K562 (cell line): Measurements from ENCODE around the gene DYSF. TPM values are rescaled to one million over a fixed set of nuclear protein-coding genes. Genes with fewer than 3 reads are reported as not detected.

Experiments
- ATAC-seq: fragments of 200-7000 bp; cut with Tn5 transposase; 3 replicates; pipeline ENCODE4 v1.9.1; 2020; ENCODE audit warnings: moderate library complexity
- BruUV-seq: library from RNA; stranded (reverse); fragments of 400-500 nt; replicated peaks from 2 replicates; lab custom pipeline; 2021; lab: Mats Ljungman, UMichigan
- CTCF ChIA-PET: fragments of 300-600 bp; formaldehyde crosslinking; extraction: SDS; loops from one replicate; lab custom pipeline; 2021; ENCODE audit warnings: low intra/inter-chr PET ratio; lab: Yijun Ruan, JAX
- POLR2A ChIA-PET: fragments of 300-600, 350-650 bp; sonication (Branson Sonifier 250); formaldehyde crosslinking; extraction: SDS; loops from one replicate; lab custom pipeline; 2021; ENCODE audit warnings: antibody characterized with exemption, inconsistent platforms; lab: Yijun Ruan, JAX
- DNase-seq, 4 experiments: peaks; one replicate each; pipeline versions ENCODE4 v3.0.0 to v3.0.0-alpha.2; 2011 to 2018; ENCODE audit warnings: low spot score in 3 of 4, mixed read lengths in 3 of 4; ENCODE audit errors: extremely low read depth in 1 of 4
- FAIRE-seq: peaks from 2 replicates; lab custom pipeline; 2011; peaks lifted over from hg19 to GRCh38; lab: Jason Lieb, UNC
- H2AFZ ChIP-seq: 2 replicates; pipeline ENCODE4 v1.6.0; 2011; ENCODE audit warnings: low read depth, low read length, control low read depth, inconsistent platforms
- H3K27ac ChIP-seq: fragments of 200-600 bp; 3 replicates; pipeline ENCODE4 v1.8.0; 2011; ENCODE audit warnings: low read depth, mild to moderate bottlenecking, control low read depth, inconsistent platforms, low read length, moderate library complexity, mixed read lengths; ENCODE audit errors: extremely low read depth
- H3K27me3 ChIP-seq, 2 experiments: fragments of 300-600 bp in 1 of 2; 2 replicates in 1 of 2; 3 replicates in 1 of 2; pipeline versions ENCODE4 v1.6.0 to v1.8.0; 2011; ENCODE audit warnings: inconsistent platforms in 2 of 2, low read length in 2 of 2, mild to moderate bottlenecking in 1 of 2, mixed read lengths in 1 of 2, moderate library complexity in 1 of 2; ENCODE audit not compliant: control insufficient read depth in 2 of 2, insufficient read depth in 2 of 2
- H3K36me3 ChIP-seq: fragments of 300-600 bp; 3 replicates; pipeline ENCODE4 v1.8.0; 2011; ENCODE audit warnings: mild to moderate bottlenecking, low read length, inconsistent platforms; ENCODE audit not compliant: control insufficient read depth, insufficient read depth
- H3K4me1 ChIP-seq, 2 experiments: fragments of 200-600 bp in 1 of 2; replicated peaks in 1 of 2; 2 replicates in 1 of 2; 3 replicates in 1 of 2; pipeline versions ENCODE4 v1.5.1 to v1.8.0; 2011; ENCODE audit warnings: inconsistent platforms in 2 of 2, low read length in 2 of 2, mild to moderate bottlenecking in 1 of 2, mixed read lengths in 1 of 2, moderate library complexity in 1 of 2; ENCODE audit not compliant: control insufficient read depth in 2 of 2, insufficient read depth in 2 of 2
- H3K4me2 ChIP-seq: 2 replicates; pipeline ENCODE4 v1.6.1; 2011; ENCODE audit warnings: low read length, control low read depth, inconsistent platforms, mixed read lengths; ENCODE audit not compliant: insufficient read depth
- H3K4me3 ChIP-seq: fragments of 200-600 bp; sonication (generic), shearing (Covaris generic); 2 replicates; pipeline ENCODE4 v1.5.1; 2016; ENCODE audit warnings: control low read depth, inconsistent platforms
- H3K79me2 ChIP-seq: fragments of 200-600 bp; 3 replicates; pipeline ENCODE4 v1.8.0; 2011; ENCODE audit warnings: low read length, inconsistent platforms; ENCODE audit not compliant: control insufficient read depth, insufficient read depth
- H3K9ac ChIP-seq, 2 experiments: 2 replicates each; pipeline versions ENCODE4 v1.6.0 to v1.6.1; 2011; ENCODE audit warnings: low read depth in 2 of 2, low read length in 2 of 2, control low read depth in 1 of 2, inconsistent platforms in 1 of 2, mild to moderate bottlenecking in 1 of 2, mixed read lengths in 1 of 2; ENCODE audit not compliant: insufficient read depth in 1 of 2
- H3K9me1 ChIP-seq: one replicate; pipeline ENCODE4 v1.6.0; 2011; ENCODE audit warnings: inconsistent platforms, mild to moderate bottlenecking, low read length, moderate library complexity; ENCODE audit not compliant: control insufficient read depth, insufficient read depth
- H3K9me3 ChIP-seq: replicated peaks from 2 replicates; pipeline ENCODE4 v1.5.1; 2011; ENCODE audit warnings: low read depth, low read length, inconsistent platforms; ENCODE audit not compliant: control insufficient read depth, insufficient read depth
- H4K20me1 ChIP-seq: replicated peaks from 2 replicates; pipeline ENCODE4 v1.6.1; 2011; ENCODE audit warnings: low read length, inconsistent platforms, mixed read lengths; ENCODE audit not compliant: control insufficient read depth, insufficient read depth
- EHMT2 ChIP-seq: fragments of 450-650 bp; IDR thresholded peaks from 2 replicates; pipeline ENCODE4 v1.6.1; 2018; ENCODE audit warnings: antibody characterized with exemption
- GABPB1 ChIP-seq: sonication (generic); formaldehyde crosslinking; IDR thresholded peaks from 2 replicates; pipeline ENCODE4 v1.8.0; 2022; ENCODE audit warnings: mild to moderate bottlenecking, missing genetic modification reagents
- HMGXB4 ChIP-seq: sonication (generic); formaldehyde crosslinking; IDR thresholded peaks from 2 replicates; pipeline ENCODE4 v1.8.1; 2023; ENCODE audit warnings: mild to moderate bottlenecking, missing genetic modification reagents
- ILK ChIP-seq: fragments of 450-650 bp; IDR thresholded peaks from 2 replicates; pipeline ENCODE4 v1.6.1; 2016; ENCODE audit warnings: missing genetic modification characterization, low read depth, mild to moderate bottlenecking, missing compliant biosample characterization, moderate library complexity, borderline replicate concordance
- OTX1 ChIP-seq: fragments of 450-650 bp; formaldehyde crosslinking; IDR thresholded peaks from 2 replicates; pipeline ENCODE4 v1.4.0; 2022; ENCODE audit warnings: mild to moderate bottlenecking
- SP2 ChIP-seq: IDR thresholded peaks from 2 replicates; pipeline ENCODE4 v1.6.1; 2011; ENCODE audit warnings: mild to moderate bottlenecking, low read depth, low read length, moderate library complexity; ENCODE audit not compliant: poor library complexity, severe bottlenecking; ENCODE audit errors: extremely low read depth
- SPI1 ChIP-seq: IDR thresholded peaks from 2 replicates; pipeline ENCODE4 v1.6.1; 2011; ENCODE audit warnings: low read depth, low read length, control low read depth, borderline replicate concordance
- TBL1XR1 ChIP-seq, 2 experiments: IDR thresholded peaks; 2 replicates each; pipeline ENCODE4 v1.6.1; 2012; ENCODE audit warnings: improper control_type of control experiment in 2 of 2, low read length in 2 of 2, mild to moderate bottlenecking in 1 of 2
- ZBTB2 ChIP-seq: fragments of 450-650 bp; IDR thresholded peaks from 2 replicates; pipeline ENCODE4 v1.6.1; 2016; ENCODE audit warnings: antibody characterized with exemption
- ZNF277 ChIP-seq: fragments of 250-450 bp; sonication (Bioruptor Pico); IDR thresholded peaks from 2 replicates; pipeline ENCODE4 v1.8.0; 2022; ENCODE audit warnings: inconsistent platforms, mild to moderate bottlenecking, moderate library complexity, borderline replicate concordance
- ZZZ3 ChIP-seq: fragments of 450-650 bp; IDR thresholded peaks from 2 replicates; pipeline ENCODE4 v1.6.1; 2016; ENCODE audit warnings: antibody characterized with exemption, mild to moderate bottlenecking, moderate library complexity
- WGBS: fragments of 100-300 bp; shearing (Covaris generic); methylation state at CpG from one replicate; pipeline ENCODE4 v1.1.6; 2016; ENCODE audit warnings: low coverage, mixed read lengths; ENCODE audit not compliant: insufficient coverage; ENCODE audit errors: missing lambda C conversion rate; 5-methylcytosine and 5-hydroxymethylcytosine counted together
- in situ Hi-C: fragments of 300-500 bp; cut with MboI; formaldehyde crosslinking; loops from 4 replicates; pipeline ENCODE4 v1.15.0; 2018; ENCODE audit warnings: inconsistent platforms, mixed read lengths
- intact Hi-C: fragments of 100-400 bp; cut with micrococcal nuclease; formaldehyde crosslinking; loops from 2 replicates; pipeline ENCODE4 v1.14.2; 2022
- polyA plus RNA-seq, 8 experiments: library from polyadenylated mRNA; depleted of rRNA in 4 of 8; stranded (reverse) in 5 of 8; unstranded in 3 of 8; fragments of >200 nt; fragmentation: Nextera tagmentation in 2 of 8; fragmentation: Illumina TruSeq in 1 of 8; extraction: Ambion mirVana in 2 of 8; extraction: Trizol in 1 of 8; gene quantifications; 2 replicates each; pipeline versions ENCODE4 v1.2.1 to v1.2.3, GENCODE V29; 2011 to 2014; ENCODE audit warnings: inconsistent platforms in 1 of 8, missing spikeins in 1 of 8
- total RNA-seq, 7 experiments: library from RNA; depleted of rRNA in 6 of 7; stranded (reverse); fragments of >200 nt in 6 of 7; fragmentation: Illumina TruSeq in 2 of 7; extraction: Trizol in 2 of 7; gene quantifications; 2 replicates each; pipeline versions ENCODE4 v1.2.1 to v1.2.3, GENCODE V29; 2011 to 2021; ENCODE audit warnings: low replicate concordance in 1 of 7

Gene DYSF
- total and polyA plus RNA-seq, 9 of the 15 experiments (the other 6 are each of a cell fraction or from before 2014, with no cell fraction given): 0.01 to 0.80 (median 0.29) TPM

- intact Hi-C loops: no loop called here
Measured at GRCh38 chr2:71567625-71568024, 114.3 kb downstream of the DYSF start.

More at GRCh38 chr2:71567625-71568024, 114.3 kb downstream of the DYSF start:
- ChIA-PET POLR2A (no interaction called here), CTCF (interaction anchor here (0.7 kb wide), 2 partner anchors 316 to 890 kb away, joined by 3 to 5 read pairs; no protein-coding TSS in a partner anchor)
- ATAC-seq (no peak; the same call in 2 of the 3 replicates), FAIRE-seq (no peak), DNase-seq (no peak)
- no peak for TF ChIP-seq ZNF277 (CRISPR knock-in tag)
- no peak for TF ChIP-seq ZZZ3
- TF ChIP-seq SPI1: no peak
- no peak for TF ChIP-seq ZBTB2
- no peak for TF ChIP-seq SP2
- no peak for TF ChIP-seq EHMT2
- TF ChIP-seq TBL1XR1 (IDR thresholded peaks at IDR 0.05; ENCODE audit: low read length in 2 of 2): no peak
- TF ChIP-seq GABPB1: no peak
- TF ChIP-seq OTX1 (CRISPR knock-in tag): no peak
- no peak for TF ChIP-seq ILK (tag)
- TF ChIP-seq HMGXB4: no peak
- in situ Hi-C loops: no loop called here
- Histone ChIP-seq H3K9ac (no peak overlapping the region), H3K9me1 (no peaks in the 10 kb centered on the region), H3K79me2 (no peaks in the 10 kb centered on the region), H3K27me3 (peaks cover 0 to 17% of the 10 kb centered on the region in 2 experiments; a peak in 2 of 5 replicates), H3K27ac (no peak overlapping the region), H3K4me1 (peaks cover 0 to 3% of the 10 kb centered on the region in 2 experiments; a peak in 1 of 5 replicates), H2AFZ (no peak overlapping the region), H3K36me3 (no peaks in the 10 kb centered on the region), H3K9me3 (no peaks in the 10 kb centered on the region; the same call in 1 of the 2 replicates), H3K4me3 (no peak overlapping the region), H4K20me1 (no peaks in the 10 kb centered on the region), H3K4me2 (no peak overlapping the region)
- no TSS peak for BruUV-seq
- 5% methylated on average over 8 of the region's 9 CpGs for WGBS
